PC-9 (cell line): ENCODE data around the gene LARGE2.

ENCODE experiments used
- CTCF ChIP-seq: fragments of 200-600 bp; sonication (generic); conservative IDR thresholded peaks from 2 replicates; pipeline ENCODE4 v1.6.1; 2017; ENCODE audit warnings: mixed run types, antibody characterized with exemption, mild to moderate bottlenecking, moderate library complexity
- EZH2 ChIP-seq: fragments of 200-600 bp; sonication (generic); IDR thresholded peaks from 2 replicates; pipeline ENCODE4 v1.8.0; 2017; ENCODE audit warnings: antibody characterized with exemption, low read depth

GRCh38 chr11:45961751-45962240 is 39.3 kb downstream of the LARGE2 start:
- TF ChIP-seq EZH2 (no peak), CTCF (no peak)
